SK-N-SH (cell line): ENCODE measurements around the gene GRXCR2. TPM values are rescaled to one million over a fixed set of nuclear protein-coding genes. Genes with fewer than 3 reads are reported as not detected.

Experiments used
- CTCF ChIA-PET: fragments of 300-600, 350-600 bp; formaldehyde crosslinking; extraction: SDS; loops from one replicate; lab custom pipeline; 2021; lab: Yijun Ruan, JAX
- POLR2A ChIA-PET: fragments of 350-600 bp; sonication (Branson Sonifier 250); formaldehyde crosslinking; extraction: SDS; loops from one replicate; lab custom pipeline; 2020; ENCODE audit warnings: antibody characterized with exemption, inconsistent platforms; lab: Yijun Ruan, JAX
- DNase-seq: peaks from one replicate; pipeline ENCODE4 v3.0.0; 2012
- H2AFZ ChIP-seq: fragments of 200-600 bp; sonication (generic); 2 replicates; pipeline ENCODE4 v1.8.1; 2016; ENCODE audit warnings: antibody characterized with exemption, mild to moderate bottlenecking, low read depth
- H3F3A ChIP-seq: fragments of 200-600 bp; sonication (generic); replicated peaks from 2 replicates; pipeline ENCODE3; 2016; ENCODE audit warnings: antibody characterized with exemption, mild to moderate bottlenecking; ENCODE audit not compliant: insufficient read depth
- H3K27ac ChIP-seq, 2 experiments: fragments of 200-500 bp in 1 of 2; fragments of 200-600 bp in 1 of 2; sonication (Bioruptor generic) in 1 of 2; sonication (generic), shearing (Covaris generic) in 1 of 2; 2 replicates each; pipeline versions ENCODE4 v1.5.1 to v1.6.1; 2014 to 2016; ENCODE audit warnings: low read depth in 2 of 2, inconsistent platforms in 1 of 2, low read length in 1 of 2, mild to moderate bottlenecking in 1 of 2, mixed read lengths in 1 of 2
- H3K27me3 ChIP-seq: fragments of 200-600 bp; sonication (generic), shearing (Covaris generic); 2 replicates; pipeline ENCODE4 v1.6.1; 2016; ENCODE audit warnings: mixed run types; ENCODE audit not compliant: insufficient read depth
- H3K36me3 ChIP-seq, 2 experiments: fragments of 200-500 bp in 1 of 2; fragments of 200-600 bp in 1 of 2; sonication (Bioruptor generic) in 1 of 2; sonication (generic) in 1 of 2; replicated peaks in 1 of 2; 2 replicates each; pipeline versions ENCODE3 to v1.5.1; 2014 to 2016; ENCODE audit warnings: low read length in 1 of 2, mild to moderate bottlenecking in 1 of 2; ENCODE audit not compliant: insufficient read depth in 2 of 2, control insufficient read depth in 1 of 2
- H3K4me1 ChIP-seq, 2 experiments: fragments of 200-500 bp in 1 of 2; fragments of 200-600 bp in 1 of 2; sonication (Bioruptor generic) in 1 of 2; sonication (generic), shearing (Covaris generic) in 1 of 2; 2 replicates each; pipeline versions ENCODE4 v1.5.1 to v1.6.1; 2014 to 2016; ENCODE audit warnings: low read depth in 1 of 2, low read length in 1 of 2, mixed run types in 1 of 2; ENCODE audit not compliant: insufficient read depth in 2 of 2, control insufficient read depth in 1 of 2
- H3K4me2 ChIP-seq: fragments of 200-600 bp; sonication (generic), shearing (Covaris generic); 2 replicates; pipeline ENCODE4 v1.6.1; 2017; ENCODE audit warnings: mixed run types
- H3K4me3 ChIP-seq, 2 experiments: fragments of 200-500 bp in 1 of 2; fragments of 200-600 bp in 1 of 2; sonication (Bioruptor generic) in 1 of 2; sonication (generic), shearing (Covaris generic) in 1 of 2; 2 replicates each; pipeline versions ENCODE4 v1.5.1 to v1.8.1; 2014 to 2016; ENCODE audit warnings: low read depth in 2 of 2, inconsistent platforms in 1 of 2, low read length in 1 of 2, mild to moderate bottlenecking in 1 of 2, mixed read lengths in 1 of 2, moderate library complexity in 1 of 2
- H3K79me2 ChIP-seq: fragments of 200-600 bp; sonication (generic); 2 replicates; pipeline ENCODE4 v1.8.1; 2017; ENCODE audit warnings: mild to moderate bottlenecking; ENCODE audit not compliant: insufficient read depth
- H3K9ac ChIP-seq: fragments of 200-600 bp; sonication (generic); 2 replicates; pipeline ENCODE4 v1.6.1; 2017; ENCODE audit warnings: mixed run types
- H3K9me2 ChIP-seq: fragments of 200-600 bp; sonication (generic); 2 replicates; pipeline ENCODE4 v1.6.1; 2017; ENCODE audit warnings: mixed run types
- H3K9me3 ChIP-seq: fragments of 200-600 bp; sonication (generic); 2 replicates; pipeline ENCODE4 v1.6.1; 2017; ENCODE audit warnings: mixed run types, mild to moderate bottlenecking, moderate library complexity
- H4K20me1 ChIP-seq: fragments of 200-600 bp; sonication (generic); 2 replicates; pipeline ENCODE4 v1.6.1; 2017; ENCODE audit warnings: mild to moderate bottlenecking, mixed run types; ENCODE audit not compliant: insufficient read depth
- CTCF ChIP-seq: fragments of 200-600 bp; sonication (generic); IDR thresholded peaks from 2 replicates; pipeline ENCODE4 v1.6.1; 2017; ENCODE audit warnings: antibody characterized with exemption, mild to moderate bottlenecking, moderate library complexity
- EP300 ChIP-seq, 2 experiments: IDR thresholded peaks; 2 replicates each; pipeline versions ENCODE4 v1.4.0 to v1.6.1; 2012; ENCODE audit warnings: borderline replicate concordance in 1 of 2, low read depth in 1 of 2, low read length in 1 of 2
- EZH2phosphoT487 ChIP-seq: fragments of 200-600 bp; sonication (generic); IDR thresholded peaks from 2 replicates; pipeline ENCODE4 v1.6.1; 2017; ENCODE audit warnings: low read depth, mixed run types, mild to moderate bottlenecking, antibody characterized with exemption, moderate library complexity, borderline replicate concordance
- FOSL2 ChIP-seq: IDR thresholded peaks from 2 replicates; pipeline ENCODE4 v1.4.0; 2012; ENCODE audit warnings: low read depth, mild to moderate bottlenecking, moderate library complexity, borderline replicate concordance
- GABPA ChIP-seq: IDR thresholded peaks from 2 replicates; pipeline ENCODE4 v1.4.0; 2012; ENCODE audit warnings: low read depth, mild to moderate bottlenecking
- IRF3 ChIP-seq: fragments of 150-350 bp; IDR thresholded peaks from 2 replicates; pipeline ENCODE4 v1.6.1; 2016; ENCODE audit warnings: mild to moderate bottlenecking, low read depth, low read length
- JUND ChIP-seq: IDR thresholded peaks from 2 replicates; pipeline ENCODE4 v1.4.0; 2012
- NFIC ChIP-seq: IDR thresholded peaks from 2 replicates; pipeline ENCODE4 v1.4.0; 2012; ENCODE audit warnings: borderline replicate concordance
- NRF1 ChIP-seq: IDR thresholded peaks from 2 replicates; pipeline ENCODE4 v1.6.1; 2012; ENCODE audit warnings: low read depth, mild to moderate bottlenecking, low read length
- PBX3 ChIP-seq: IDR thresholded peaks from 2 replicates; pipeline ENCODE4; 2012
- RFX5 ChIP-seq: IDR thresholded peaks from 2 replicates; pipeline ENCODE4 v1.6.1; 2012; ENCODE audit warnings: mild to moderate bottlenecking, improper control_type of control experiment, low read length
- RXRA ChIP-seq: IDR thresholded peaks from 2 replicates; pipeline ENCODE4 v1.4.0; 2012; ENCODE audit warnings: low read depth, mild to moderate bottlenecking, borderline replicate concordance
- TEAD4 ChIP-seq: IDR thresholded peaks from 2 replicates; pipeline ENCODE4 v1.4.0; 2012; ENCODE audit warnings: mild to moderate bottlenecking, borderline replicate concordance; ENCODE audit not compliant: insufficient read depth
- ZBTB33 ChIP-seq: IDR thresholded peaks from 2 replicates; pipeline ENCODE4 v1.4.0; 2012; ENCODE audit warnings: low read depth, borderline replicate concordance
- WGBS: methylation state at CpG from one replicate; pipeline ENCODE4 v1.1.6; 2017; ENCODE audit warnings: low lambda C conversion rate; 5-methylcytosine and 5-hydroxymethylcytosine counted together
- polyA plus RNA-seq, 3 experiments: library from polyadenylated mRNA; depleted of rRNA; stranded (reverse); fragments of >200 nt; gene quantifications; 2 replicates each; pipeline ENCODE4 v1.2.3, GENCODE V29; 2012

Gene GRXCR2
- polyA plus RNA-seq, 1 of the 3 experiments (the other 2 are of a cell fraction), result not detected

GRCh38 chr5:145903113-145903512 lies 30.3 kb upstream of the GRXCR2 start:
- H3K27me3 ChIP-seq, result no peaks in the 10 kb centered on the region
- no peaks in the 10 kb centered on the region for H4K20me1 ChIP-seq
- H2AFZ ChIP-seq, result no peak overlapping the region
- H3K27ac ChIP-seq, result no peak overlapping the region
- H3K9me2 ChIP-seq, result no peaks in the 10 kb centered on the region
- peaks cover 2% of the 10 kb centered on the region for H3F3A ChIP-seq
- TF ChIP-seq IRF3 (no peak), PBX3 (no peak), CTCF (peak; percentile 43), NRF1 (no peak)
- H3K9me3 ChIP-seq, result no peaks in the 10 kb centered on the region
- H3K4me2 ChIP-seq, result no peak overlapping the region
- no peaks in the 10 kb centered on the region; a peak in 1 of 4 replicates for H3K4me1 ChIP-seq
- H3K9ac ChIP-seq, result no peak overlapping the region
- 90% methylated on average over 3 of the region's 3 CpGs for WGBS
- no peaks in the 10 kb centered on the region for H3K79me2 ChIP-seq
- no peak overlapping the region for H3K4me3 ChIP-seq
- CTCF ChIA-PET, result interaction anchor here (2.0 kb wide), 1 partner anchor 16 kb away, joined by 11 read pairs; no protein-coding TSS in a partner anchor
- POLR2A ChIA-PET, result no interaction called here
- no peaks in the 10 kb centered on the region for H3K36me3 ChIP-seq
- no peak for DNase-seq

- no peak for TF ChIP-seq RXRA
- TF ChIP-seq JUND, result no peak
- no peak for TF ChIP-seq NFIC
- no peak for TF ChIP-seq EZH2phosphoT487
- no peak for TF ChIP-seq RFX5
- no peak for TF ChIP-seq FOSL2
- TF ChIP-seq IRF3, result no peak
- no peak for TF ChIP-seq TEAD4
- no peak for TF ChIP-seq EP300 (IDR thresholded peaks at IDR 0.05; ENCODE audit: borderline replicate concordance in 1 of 2, low read depth in 1 of 2, low read length in 1 of 2)
- TF ChIP-seq ZBTB33, result no peak
- TF ChIP-seq GABPA, result no peak
Measured at GRCh38 chr5:145902421-145902820, 29.6 kb upstream of the GRXCR2 start.

More at GRCh38 chr5:145902421-145902820, 29.6 kb upstream of the GRXCR2 start:
- no peaks in the 10 kb centered on the region for H3F3A ChIP-seq
- no peak overlapping the region for H3K4me3 ChIP-seq
- H3K79me2 ChIP-seq, result no peaks in the 10 kb centered on the region
- no peak overlapping the region for H3K9ac ChIP-seq
- no peaks in the 10 kb centered on the region for H3K9me2 ChIP-seq
- H2AFZ ChIP-seq, result no peak overlapping the region
- no peak overlapping the region for H3K27ac ChIP-seq
- H4K20me1 ChIP-seq, result no peaks in the 10 kb centered on the region
- no peaks in the 10 kb centered on the region; a peak in 1 of 4 replicates for H3K4me1 ChIP-seq
- POLR2A ChIA-PET, result no interaction called here
- no peaks in the 10 kb centered on the region for H3K27me3 ChIP-seq
- no peak for DNase-seq
- no peak overlapping the region for H3K4me2 ChIP-seq
- H3K9me3 ChIP-seq, result no peaks in the 10 kb centered on the region
- 64% methylated on average over 1 of the region's 1 CpG for WGBS
- CTCF ChIA-PET, result interaction anchor here (2.0 kb wide), 1 partner anchor 15 kb away, joined by 11 read pairs; no protein-coding TSS in a partner anchor
- H3K36me3 ChIP-seq, result no peaks in the 10 kb centered on the region
